HepG2 (cell line): ENCODE results near the gene DNAAF9. TPM values are rescaled to one million over a fixed set of nuclear protein-coding genes. Genes with fewer than 3 reads are reported as not detected.

Experiments
- ARID5B ChIP-seq: IDR thresholded peaks from 2 replicates; pipeline ENCODE4 v1.4.0; 2020; ENCODE audit warnings: mild to moderate bottlenecking, missing genetic modification reagents
- CBX5 ChIP-seq: sonication (generic); formaldehyde crosslinking; IDR thresholded peaks from 2 replicates; pipeline ENCODE4 v1.4.0; 2020; ENCODE audit warnings: missing genetic modification reagents, borderline replicate concordance
- ESRRA ChIP-seq: sonication (generic); formaldehyde crosslinking; IDR thresholded peaks from 2 replicates; pipeline ENCODE4 v1.5.1; 2020; ENCODE audit warnings: mild to moderate bottlenecking, low read depth, missing genetic modification reagents
- KDM6A ChIP-seq: IDR thresholded peaks from 2 replicates; pipeline ENCODE4 v1.6.1; 2016; ENCODE audit warnings: low read depth
- MEF2D ChIP-seq: sonication (generic); formaldehyde crosslinking; IDR thresholded peaks from 2 replicates; pipeline ENCODE4 v1.5.1; 2020; ENCODE audit warnings: mild to moderate bottlenecking, missing genetic modification reagents
- MEIS2 ChIP-seq: sonication (generic); formaldehyde crosslinking; IDR thresholded peaks from 2 replicates; pipeline ENCODE4 v1.9.0; 2021; ENCODE audit warnings: mild to moderate bottlenecking, missing genetic modification reagents
- NFYC ChIP-seq: IDR thresholded peaks from 2 replicates; pipeline ENCODE4 v1.6.1; 2016; ENCODE audit warnings: missing genetic modification reagents, missing compliant biosample characterization
- NKX3-1 ChIP-seq: sonication (generic); formaldehyde crosslinking; IDR thresholded peaks from 2 replicates; pipeline ENCODE4 v1.5.0; 2020; ENCODE audit warnings: missing genetic modification reagents
- PHF21A ChIP-seq: sonication (generic); formaldehyde crosslinking; IDR thresholded peaks from 2 replicates; pipeline ENCODE4 v1.5.0; 2020; ENCODE audit warnings: mild to moderate bottlenecking, missing genetic modification reagents
- SIN3B ChIP-seq: fragments of 150-350 bp; IDR thresholded peaks from 2 replicates; pipeline ENCODE4 v1.6.1; 2014; ENCODE audit warnings: low read length
- SSRP1 ChIP-seq: IDR thresholded peaks from 2 replicates; pipeline ENCODE4 v1.6.1; 2016; ENCODE audit warnings: control low read depth
- THAP8 ChIP-seq: sonication (generic); formaldehyde crosslinking; IDR thresholded peaks from 2 replicates; pipeline ENCODE4 v1.5.1; 2020; ENCODE audit warnings: missing genetic modification reagents, mild to moderate bottlenecking, borderline replicate concordance
- TRAFD1 ChIP-seq: sonication (generic); formaldehyde crosslinking; IDR thresholded peaks from 2 replicates; pipeline ENCODE4 v1.5.1; 2020; ENCODE audit warnings: missing genetic modification reagents, mild to moderate bottlenecking, borderline replicate concordance
- USF2 ChIP-seq, 2 experiments: sonication (generic) in 1 of 2; formaldehyde crosslinking in 1 of 2; IDR thresholded peaks; 2 replicates each; pipeline versions ENCODE4 v1.5.1 to v1.6.1; 2011 to 2020; ENCODE audit warnings: borderline replicate concordance in 1 of 2, low read depth in 1 of 2, low read length in 1 of 2, mild to moderate bottlenecking in 1 of 2, missing genetic modification reagents in 1 of 2, moderate library complexity in 1 of 2
- YEATS2 ChIP-seq: sonication (generic); formaldehyde crosslinking; IDR thresholded peaks from 2 replicates; pipeline ENCODE4 v1.4.0; 2020; ENCODE audit warnings: missing genetic modification reagents, borderline replicate concordance
- ZNF326 ChIP-seq: sonication (generic); formaldehyde crosslinking; IDR thresholded peaks from 2 replicates; pipeline ENCODE4 v1.4.0; 2020; ENCODE audit warnings: missing genetic modification reagents, borderline replicate concordance
- ZNF766 ChIP-seq: sonication (generic); formaldehyde crosslinking; IDR thresholded peaks from 2 replicates; pipeline ENCODE4 v1.5.0; 2020; ENCODE audit warnings: missing genetic modification reagents, borderline replicate concordance
- polyA plus RNA-seq, 8 experiments: library from polyadenylated mRNA; depleted of rRNA in 3 of 8; stranded (reverse) in 7 of 8; unstranded in 1 of 8; fragments of >200 nt; fragmentation: Illumina TruSeq in 4 of 8; extraction: Trizol in 4 of 8; gene quantifications; 2 replicates each; pipeline versions ENCODE4 v1.2.1 to v1.2.3, GENCODE V29; 2011 to 2016; ENCODE audit warnings: low read depth in 4 of 8, missing spikeins in 1 of 8, mixed read lengths in 1 of 8; ENCODE audit not compliant: insufficient read depth in 1 of 8
- total RNA-seq, 5 experiments: library from RNA; depleted of rRNA; stranded (reverse); fragments of >200 nt; fragmentation: Illumina TruSeq; extraction: Trizol; gene quantifications; 2 replicates each; pipeline ENCODE4 v1.2.3, GENCODE V29; 2016; ENCODE audit warnings: low read depth in 1 of 5
- TF ChIP-seq, protein P1 (sequence below): sonication (generic); formaldehyde crosslinking; IDR thresholded peaks from 2 replicates; pipeline ENCODE4 v1.4.0; 2020; ENCODE audit warnings: missing genetic modification reagents; ENCODE audit errors: not compliant biosample characterization
- TF ChIP-seq, protein P2 (sequence below): sonication (generic); formaldehyde crosslinking; IDR thresholded peaks from 2 replicates; pipeline ENCODE4 v1.8.1; 2022; ENCODE audit warnings: mild to moderate bottlenecking, missing genetic modification reagents

DNAAF9 gene
- total and polyA plus RNA-seq, 2 of the 13 experiments (the other 11 are each of a cell fraction or from before 2014, with no cell fraction given): 10.5 to 14.9 TPM

- no peak for TF ChIP-seq ARID5B (CRISPR knock-in tag)
- TF ChIP-seq MEIS2 (CRISPR knock-in tag): no peak
- no peak for TF ChIP-seq ZNF326 (CRISPR knock-in tag)
- TF ChIP-seq YEATS2 (CRISPR knock-in tag): no peak; the same call in 1 of the 2 replicates
- 0 out of 2 replicates have a peak, but pooled peaks have one; percentile 16 for TF ChIP-seq THAP8 (CRISPR knock-in tag)
- no peak for TF ChIP-seq NFYC (CRISPR knock-in tag)
- TF ChIP-seq TRAFD1 (CRISPR knock-in tag): no peak
- TF ChIP-seq PHF21A: no peak
- TF ChIP-seq, protein P1, sequence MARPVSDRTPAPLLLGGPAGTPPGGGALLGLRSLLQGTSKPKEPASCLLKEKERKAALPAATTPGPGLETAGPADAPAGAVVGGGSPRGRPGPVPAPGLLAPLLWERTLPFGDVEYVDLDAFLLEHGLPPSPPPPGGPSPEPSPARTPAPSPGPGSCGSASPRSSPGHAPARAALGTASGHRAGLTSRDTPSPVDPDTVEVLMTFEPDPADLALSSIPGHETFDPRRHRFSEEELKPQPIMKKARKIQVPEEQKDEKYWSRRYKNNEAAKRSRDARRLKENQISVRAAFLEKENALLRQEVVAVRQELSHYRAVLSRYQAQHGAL (CRISPR knock-in tag): no peak
- TF ChIP-seq KDM6A (CRISPR knock-in tag): no peak
- TF ChIP-seq SIN3B: no peak
- no peak; the same call in 1 of the 2 replicates for TF ChIP-seq CBX5 (CRISPR knock-in tag)
- no peak for TF ChIP-seq USF2 (IDR thresholded peaks at IDR 0.05; ENCODE audit: low read depth, low read length)
- no peak for TF ChIP-seq USF2 (CRISPR knock-in tag; IDR thresholded peaks at IDR 0.05; ENCODE audit: borderline replicate concordance)
- TF ChIP-seq ZNF766 (CRISPR knock-in tag): no peak
- TF ChIP-seq ESRRA (CRISPR knock-in tag): no peak
- 0 out of 2 replicates have a peak, but pooled peaks have one; percentile 24 for TF ChIP-seq MEF2D (CRISPR knock-in tag)
- TF ChIP-seq NKX3-1 (CRISPR knock-in tag): no peak; the same call in 1 of the 2 replicates
- no peak for TF ChIP-seq SSRP1 (CRISPR knock-in tag)
- TF ChIP-seq, protein P2, sequence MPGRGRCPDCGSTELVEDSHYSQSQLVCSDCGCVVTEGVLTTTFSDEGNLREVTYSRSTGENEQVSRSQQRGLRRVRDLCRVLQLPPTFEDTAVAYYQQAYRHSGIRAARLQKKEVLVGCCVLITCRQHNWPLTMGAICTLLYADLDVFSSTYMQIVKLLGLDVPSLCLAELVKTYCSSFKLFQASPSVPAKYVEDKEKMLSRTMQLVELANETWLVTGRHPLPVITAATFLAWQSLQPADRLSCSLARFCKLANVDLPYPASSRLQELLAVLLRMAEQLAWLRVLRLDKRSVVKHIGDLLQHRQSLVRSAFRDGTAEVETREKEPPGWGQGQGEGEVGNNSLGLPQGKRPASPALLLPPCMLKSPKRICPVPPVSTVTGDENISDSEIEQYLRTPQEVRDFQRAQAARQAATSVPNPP (CRISPR knock-in tag): no peak
Observed at GRCh38 chr20:3406481-3407039, 909 bp downstream of the DNAAF9 start (continued).
